HuH-7 (cell line): ENCODE measurements around the gene RPRD1B.

Experiments used
- DNase-seq: peaks from one replicate; pipeline ENCODE4 v3.0.0; 2011; ENCODE audit warnings: low spot score

RPRD1B gene

GRCh38 chr20:38121741-38122140 lies 88.2 kb downstream of the RPRD1B start:
- DNase-seq: no peak

GRCh38 chr20:38123021-38123587 lies 89.6 kb downstream of the RPRD1B start:
- no peak for DNase-seq

- no peak for DNase-seq
Measured at GRCh38 chr20:38125157-38126056, 91.9 kb downstream of the RPRD1B start.

- DNase-seq: no peak
Measured at GRCh38 chr20:38126146-38126921, 92.8 kb downstream of the RPRD1B start.

- no peak for DNase-seq
Measured at GRCh38 chr20:38126932-38127621, 93.5 kb downstream of the RPRD1B start.

GRCh38 chr20:38127920-38128528 lies 94.5 kb downstream of the RPRD1B start:
- no peak for DNase-seq

- no peak for DNase-seq
Measured at GRCh38 chr20:38128691-38129090, 95.1 kb downstream of the RPRD1B start.

- DNase-seq: no peak
Measured at GRCh38 chr20:38129248-38129865, 95.8 kb downstream of the RPRD1B start.

- no peak for DNase-seq
Measured at GRCh38 chr20:38129893-38130609, 96.5 kb downstream of the RPRD1B start.

GRCh38 chr20:38130687-38131587 lies 97.4 kb downstream of the RPRD1B start:
- no peak for DNase-seq

- DNase-seq: no peak
Measured at GRCh38 chr20:38131588-38132121, 98.1 kb downstream of the RPRD1B start.

GRCh38 chr20:38132156-38132909 lies 98.8 kb downstream of the RPRD1B start:
- no peak for DNase-seq

GRCh38 chr20:38132910-38133501 lies 99.5 kb downstream of the RPRD1B start:
- no peak for DNase-seq

- DNase-seq: no peak
Measured at GRCh38 chr20:38133680-38134426, 100.3 kb downstream of the RPRD1B start.

- DNase-seq: no peak
Measured at GRCh38 chr20:38134427-38135270, 101.1 kb downstream of the RPRD1B start.

- DNase-seq: no peak
Measured at GRCh38 chr20:38135271-38135650, 101.7 kb downstream of the RPRD1B start.
